Panc1 (cell line): ENCODE results near the gene NDUFA7. TPM values are rescaled to one million over a fixed set of nuclear protein-coding genes. Genes with fewer than 3 reads are reported as not detected.

Experiments used
- ATAC-seq: fragments of 200-7000 bp; cut with Tn5 transposase; 2 replicates; pipeline ENCODE4 v1.9.1; 2020; ENCODE audit warnings: mild to moderate bottlenecking, moderate library complexity
- BruUV-seq: library from RNA; stranded (reverse); fragments of 400-500 nt; replicated peaks from 2 replicates; lab custom pipeline; 2021; lab: Mats Ljungman, UMichigan
- CTCF ChIA-PET: fragments of 300-600 bp; sonication (Branson Sonifier 250); formaldehyde crosslinking; loops from one replicate; lab custom pipeline; 2022; ENCODE audit warnings: antibody characterized with exemption; lab: Charles Lee
- POLR2A ChIA-PET: fragments of 300-600 bp; sonication (Branson Sonifier 250); formaldehyde crosslinking; loops from one replicate; lab custom pipeline; 2022; ENCODE audit warnings: antibody characterized with exemption; lab: Charles Lee
- DNase-seq: peaks from one replicate; pipeline ENCODE4 v3.0.0-alpha.2; 2010; ENCODE audit warnings: low read depth, low spot score
- H3K27ac ChIP-seq: 2 replicates; pipeline ENCODE4 v1.5.1; 2011; ENCODE audit warnings: mild to moderate bottlenecking, low read length, inconsistent platforms
- H3K27me3 ChIP-seq: fragments of 200-500 bp; sonication (Bioruptor generic); 2 replicates; pipeline ENCODE4 v1.6.0; 2014; ENCODE audit warnings: low read length, inconsistent platforms; ENCODE audit not compliant: control insufficient read depth, insufficient read depth
- H3K36me3 ChIP-seq: fragments of 200-500 bp; sonication (Bioruptor generic); 2 replicates; pipeline ENCODE4 v1.5.1; 2014; ENCODE audit warnings: inconsistent platforms, mild to moderate bottlenecking, low read length, moderate library complexity; ENCODE audit not compliant: control insufficient read depth, insufficient read depth
- H3K4me1 ChIP-seq: 2 replicates; pipeline ENCODE4 v1.5.1; 2011; ENCODE audit warnings: inconsistent platforms, mild to moderate bottlenecking, low read length, moderate library complexity; ENCODE audit not compliant: control insufficient read depth, insufficient read depth
- H3K4me3 ChIP-seq, 2 experiments: 2 replicates each; pipeline ENCODE4 v1.5.1; 2011 to 2012; ENCODE audit warnings: low read depth in 2 of 2, low read length in 2 of 2, mild to moderate bottlenecking in 2 of 2, inconsistent platforms in 1 of 2, moderate library complexity in 1 of 2
- H3K9me3 ChIP-seq: fragments of 200-500 bp; sonication (Bioruptor generic); 2 replicates; pipeline ENCODE4 v1.5.1; 2014; ENCODE audit warnings: low read depth, mild to moderate bottlenecking, inconsistent platforms, low read length, moderate library complexity; ENCODE audit not compliant: control insufficient read depth, insufficient read depth
- CTCF ChIP-seq: fragments of 450-650 bp; IDR thresholded peaks from 2 replicates; pipeline ENCODE4 v1.5.1; 2017; ENCODE audit warnings: mild to moderate bottlenecking
- POLR2AphosphoS5 ChIP-seq: IDR thresholded peaks from 2 replicates; pipeline ENCODE4 v1.6.1; 2012; ENCODE audit warnings: mild to moderate bottlenecking, low read depth, low read length, moderate library complexity
- SIN3A ChIP-seq: IDR thresholded peaks from 2 replicates; pipeline ENCODE4 v1.6.1; 2012; ENCODE audit warnings: low read depth, mild to moderate bottlenecking, low read length, moderate library complexity, borderline replicate concordance; ENCODE audit not compliant: insufficient read depth
- TCF7L2 ChIP-seq: IDR thresholded peaks from 2 replicates; pipeline ENCODE4 v1.6.1; 2011; ENCODE audit warnings: mild to moderate bottlenecking, low read depth, low read length, inconsistent platforms
- in situ Hi-C: cut with HindIII; loops from 2 replicates; pipeline ENCODE4 v1.10.0; 2016; ENCODE audit warnings: low sequenced_read_pairs, low pct_unique_long_range_greater_than_20kb
- intact Hi-C: fragments of 100-400 bp; cut with micrococcal nuclease; formaldehyde crosslinking; loops from one replicate; pipeline ENCODE4 v1.10.0; 2022; ENCODE audit not compliant: unreplicated experiment
- total RNA-seq: library from RNA; stranded (reverse); gene quantifications from one replicate; pipeline ENCODE4 v1.2.1, GENCODE V29; 2021; ENCODE audit not compliant: unreplicated experiment
- TF ChIP-seq, protein P1 (sequence below), 2 experiments: IDR thresholded peaks; 2 replicates each; pipeline ENCODE4 v1.6.1; 2011 to 2012; ENCODE audit warnings: low read depth in 2 of 2, control low read depth in 1 of 2, low read length in 1 of 2, mild to moderate bottlenecking in 1 of 2, moderate library complexity in 1 of 2; ENCODE audit not compliant: insufficient read depth in 1 of 2

Gene NDUFA7
- total RNA-seq, 1 experiment from 2014 or later: 36.8 TPM

- BruUV-seq: no TSS peak
- TF ChIP-seq, protein P1, sequence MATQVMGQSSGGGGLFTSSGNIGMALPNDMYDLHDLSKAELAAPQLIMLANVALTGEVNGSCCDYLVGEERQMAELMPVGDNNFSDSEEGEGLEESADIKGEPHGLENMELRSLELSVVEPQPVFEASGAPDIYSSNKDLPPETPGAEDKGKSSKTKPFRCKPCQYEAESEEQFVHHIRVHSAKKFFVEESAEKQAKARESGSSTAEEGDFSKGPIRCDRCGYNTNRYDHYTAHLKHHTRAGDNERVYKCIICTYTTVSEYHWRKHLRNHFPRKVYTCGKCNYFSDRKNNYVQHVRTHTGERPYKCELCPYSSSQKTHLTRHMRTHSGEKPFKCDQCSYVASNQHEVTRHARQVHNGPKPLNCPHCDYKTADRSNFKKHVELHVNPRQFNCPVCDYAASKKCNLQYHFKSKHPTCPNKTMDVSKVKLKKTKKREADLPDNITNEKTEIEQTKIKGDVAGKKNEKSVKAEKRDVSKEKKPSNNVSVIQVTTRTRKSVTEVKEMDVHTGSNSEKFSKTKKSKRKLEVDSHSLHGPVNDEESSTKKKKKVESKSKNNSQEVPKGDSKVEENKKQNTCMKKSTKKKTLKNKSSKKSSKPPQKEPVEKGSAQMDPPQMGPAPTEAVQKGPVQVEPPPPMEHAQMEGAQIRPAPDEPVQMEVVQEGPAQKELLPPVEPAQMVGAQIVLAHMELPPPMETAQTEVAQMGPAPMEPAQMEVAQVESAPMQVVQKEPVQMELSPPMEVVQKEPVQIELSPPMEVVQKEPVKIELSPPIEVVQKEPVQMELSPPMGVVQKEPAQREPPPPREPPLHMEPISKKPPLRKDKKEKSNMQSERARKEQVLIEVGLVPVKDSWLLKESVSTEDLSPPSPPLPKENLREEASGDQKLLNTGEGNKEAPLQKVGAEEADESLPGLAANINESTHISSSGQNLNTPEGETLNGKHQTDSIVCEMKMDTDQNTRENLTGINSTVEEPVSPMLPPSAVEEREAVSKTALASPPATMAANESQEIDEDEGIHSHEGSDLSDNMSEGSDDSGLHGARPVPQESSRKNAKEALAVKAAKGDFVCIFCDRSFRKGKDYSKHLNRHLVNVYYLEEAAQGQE (IDR thresholded peaks at IDR 0.05; ENCODE audit: insufficient read depth in 1 of 2, low read depth in 2 of 2, low read length in 1 of 2): no peak
- TF ChIP-seq POLR2AphosphoS5 (no peak), CTCF (no peak), SIN3A (no peak), TCF7L2 (no peak)
- DNase-seq (no peak), ATAC-seq (no peak)
- Histone ChIP-seq H3K27ac (no peak overlapping the region), H3K4me1 (no peaks in the 10 kb centered on the region), H3K4me3 (no peak overlapping the region), H3K9me3 (no peaks in the 10 kb centered on the region), H3K27me3 (no peaks in the 10 kb centered on the region), H3K36me3 (no peaks in the 10 kb centered on the region)
- in situ Hi-C loops: no loop called here
- CTCF ChIA-PET: no interaction called here
- POLR2A ChIA-PET: no interaction called here
- intact Hi-C loops: no loop called here
Measured at GRCh38 chr19:8262431-8262830, 58.7 kb downstream of the NDUFA7 start.

- TF ChIP-seq TCF7L2 (no peak), SIN3A (no peak), POLR2AphosphoS5 (no peak), CTCF (no peak)
- TF ChIP-seq, protein P1 (IDR thresholded peaks at IDR 0.05; ENCODE audit: insufficient read depth in 1 of 2, low read depth in 2 of 2, low read length in 1 of 2): no peak
- Histone ChIP-seq H3K4me1 (no peaks in the 10 kb centered on the region), H3K27ac (no peak overlapping the region), H3K36me3 (no peaks in the 10 kb centered on the region), H3K9me3 (no peaks in the 10 kb centered on the region), H3K4me3 (no peak overlapping the region), H3K27me3 (no peaks in the 10 kb centered on the region)
- no TSS peak for BruUV-seq
- ATAC-seq: no peak
- in situ Hi-C loops (no loop called here), intact Hi-C loops (no loop called here)
- DNase-seq: no peak
- ChIA-PET POLR2A (interaction anchor here (0.6 kb wide), 1 partner anchor 241 kb away, joined by 13 read pairs; no protein-coding TSS in a partner anchor), CTCF (no interaction called here)
Measured at GRCh38 chr19:8261881-8262280, 59.3 kb downstream of the NDUFA7 start.
